ENCODE measurements around the gene CCDC149. TPM values are rescaled to one million over a fixed set of nuclear protein-coding genes. Genes with fewer than 3 reads are reported as not detected.

CCDC149 gene
- total and polyA plus RNA-seq, 2 donors (not counting 3 experiments of a cell fraction or from before 2014, with no cell fraction given): 7.8 to 11.3 TPM

GRCh38 chr4:24871210-24871609, 41.6 kb downstream of the CCDC149 start:
- no peak for FAIRE-seq
- intact Hi-C loops (cut with micrococcal nuclease): no loop called here
- no peaks in the 10 kb centered on the region for H3K9me1 ChIP-seq (replicated peaks; ENCODE audit: control insufficient read depth, extremely low read depth, insufficient read depth, low read length)
- no peaks in the 10 kb centered on the region for H3K79me2 ChIP-seq (ENCODE audit: control insufficient read depth, insufficient read depth, low read length)
- H2AFZ ChIP-seq (ENCODE audit: low read depth, low read length): no peak overlapping the region
- no peak overlapping the region for H3K27ac ChIP-seq (ENCODE audit: insufficient read depth, low read depth, low read length)
- TF ChIP-seq GATA2 (IDR thresholded peaks at IDR 0.05; ENCODE audit: insufficient read depth, insufficient read length, low read depth, low read length) (no peak), POLR2AphosphoS5 (IDR thresholded peaks at IDR 0.05; ENCODE audit: insufficient read depth, low read depth, low read length) (no peak), FOS (IDR thresholded peaks at IDR 0.05; ENCODE audit: borderline replicate concordance, insufficient read depth, low read length) (no peak), MYC (IDR thresholded peaks at IDR 0.05; ENCODE audit: low read depth, low read length) (no peak), JUN (IDR thresholded peaks at IDR 0.05; ENCODE audit: borderline replicate concordance, insufficient read depth, insufficient read length, low read depth) (no peak), CTCF (IDR thresholded peaks at IDR 0.05; ENCODE audit: extremely low read depth in 1 of 2, insufficient read depth in 1 of 2, low read depth in 1 of 2, low read length in 2 of 2) (no peak), POLR2A (IDR thresholded peaks at IDR 0.05; ENCODE audit: low read depth, low read length) (no peak), MAX (IDR thresholded peaks at IDR 0.05; ENCODE audit: insufficient read depth, insufficient read length) (no peak), EZH2 (IDR thresholded peaks at IDR 0.05; ENCODE audit: borderline replicate concordance, low read depth, low read length, severe bottlenecking) (no peak)
- H3K9me3 ChIP-seq (replicated peaks; ENCODE audit: control insufficient read depth, insufficient read depth, low read length): no peaks in the 10 kb centered on the region
- no peak overlapping the region for H3K9ac ChIP-seq (replicated peaks; ENCODE audit: extremely low read depth, insufficient read depth, low read length)
- H3K36me3 ChIP-seq (ENCODE audit: control insufficient read depth in 2 of 2, extremely low read depth in 1 of 2, insufficient read depth in 2 of 2, low read length in 2 of 2): no peaks in the 10 kb centered on the region
- H3K4me2 ChIP-seq (ENCODE audit: insufficient read depth, low read length): no peak overlapping the region
- DNase-seq (ENCODE audit: low read depth, low spot score): no peak
- no peaks in the 10 kb centered on the region for H3K27me3 ChIP-seq (ENCODE audit: control insufficient read depth in 2 of 2, insufficient read depth in 2 of 2, low read length in 2 of 2)
- CTCF ChIA-PET: no interaction called here
- POLR2A ChIA-PET: no interaction called here
- no peaks in the 10 kb centered on the region for H4K20me1 ChIP-seq (replicated peaks; ENCODE audit: control insufficient read depth, extremely low read depth, insufficient read depth, low read length)
- dilution Hi-C loops (cut with MboI; ENCODE audit: extremely low pct_ligation_motif_present, low sequenced_read_pairs): no loop called here
- BruUV-seq (replicated peaks): no TSS peak
- no peak overlapping the region for H3K4me3 ChIP-seq (replicated peaks in 1 of 3; ENCODE audit: insufficient read depth in 1 of 3, low read depth in 1 of 3, low read length in 3 of 3)
- H3K4me1 ChIP-seq (ENCODE audit: control insufficient read depth, extremely low read depth, insufficient read depth, low read length): no peaks in the 10 kb centered on the region

Measured in endothelial cell of umbilical vein (primary cell).